Osteoblast (primary cell): ENCODE measurements around the gene XAGE3. TPM values are rescaled to one million over a fixed set of nuclear protein-coding genes. Genes with fewer than 3 reads are reported as not detected.
"Not testable (repeated sequence)": the region's sequence is repeated elsewhere in the genome, so short reads cannot be mapped to it uniquely, and the experiment has no call there.

Experiments
- DNase-seq: peaks from one replicate; pipeline ENCODE4 v3.0.0; 2011; ENCODE audit warnings: low spot score, mixed read lengths; ENCODE audit not compliant: insufficient read length; ENCODE audit errors: missing footprints
- H2AFZ ChIP-seq: 2 replicates; pipeline ENCODE4 v1.6.0; 2011; ENCODE audit warnings: mild to moderate bottlenecking, low read length
- H3K27ac ChIP-seq: 2 replicates; pipeline ENCODE4 v1.5.1; 2011; ENCODE audit warnings: mild to moderate bottlenecking, low read depth, low read length, moderate library complexity
- H3K27me3 ChIP-seq: 2 replicates; pipeline ENCODE4 v1.6.0; 2012; ENCODE audit warnings: mild to moderate bottlenecking, control low read depth, inconsistent platforms, low read length, moderate library complexity; ENCODE audit not compliant: insufficient read depth
- H3K36me3 ChIP-seq: 2 replicates; pipeline ENCODE4 v1.5.1; 2011; ENCODE audit warnings: mild to moderate bottlenecking, low read length, control low read depth, moderate library complexity; ENCODE audit not compliant: insufficient read depth
- H3K4me1 ChIP-seq: 2 replicates; pipeline ENCODE4 v1.5.1; 2011; ENCODE audit warnings: mild to moderate bottlenecking, low read length, control low read depth, moderate library complexity; ENCODE audit not compliant: insufficient read depth
- H3K4me2 ChIP-seq: 2 replicates; pipeline ENCODE4 v1.6.0; 2011; ENCODE audit warnings: mild to moderate bottlenecking, low read length; ENCODE audit not compliant: insufficient read depth
- H3K4me3 ChIP-seq: fragments of 200-600 bp; sonication (generic); 3 replicates; pipeline ENCODE4 v1.5.1; 2012; ENCODE audit warnings: mild to moderate bottlenecking, low read length, inconsistent platforms; ENCODE audit not compliant: insufficient read depth
- H3K79me2 ChIP-seq: 2 replicates; pipeline ENCODE4 v1.6.0; 2012; ENCODE audit warnings: mild to moderate bottlenecking, low read length, control low read depth, inconsistent platforms; ENCODE audit not compliant: insufficient read depth
- H3K9me3 ChIP-seq: 2 replicates; pipeline ENCODE4 v1.5.1; 2011; ENCODE audit warnings: low read depth, low read length, control low read depth
- H4K20me1 ChIP-seq: 2 replicates; pipeline ENCODE4 v1.6.0; 2012; ENCODE audit warnings: mild to moderate bottlenecking, low read length, control low read depth; ENCODE audit not compliant: insufficient read depth
- total RNA-seq: library from RNA; depleted of rRNA; stranded (reverse); fragments of >200 nt; gene quantifications from 2 replicates; pipeline ENCODE4 v1.2.3, GENCODE V29; 2012

The XAGE3 gene
- total RNA-seq, 1 donor, result not detected

- not testable (repeated sequence) for H3K27ac ChIP-seq, H3K4me3 ChIP-seq, H3K9me3 ChIP-seq, H3K27me3 ChIP-seq, H4K20me1 ChIP-seq, H3K79me2 ChIP-seq, H2AFZ ChIP-seq, H3K4me1 ChIP-seq, DNase-seq, H3K36me3 ChIP-seq, H3K4me2 ChIP-seq
These were observed 29.2 kb upstream of the XAGE3 start, which contains the start of gene FAM156B for GRCh38 chrX:52896855-52897709. Gene FAM156B, plus strand, starts transcription at chrX:52897330. Its CDS starts 9,896 bp downstream, at chrX:52907226.

GRCh38 chrX:52896438-52896837 is 28.6 kb upstream of the XAGE3 start:
- H3K4me2 ChIP-seq, H3K27ac ChIP-seq, H3K36me3 ChIP-seq, H3K27me3 ChIP-seq, H3K9me3 ChIP-seq, H3K79me2 ChIP-seq, H3K4me1 ChIP-seq, H2AFZ ChIP-seq, DNase-seq, H3K4me3 ChIP-seq, H4K20me1 ChIP-seq: not testable (repeated sequence)

GRCh38 chrX:52888090-52888489 is 20.2 kb upstream of the XAGE3 start:
- not testable (repeated sequence) for H3K27me3 ChIP-seq, H3K36me3 ChIP-seq, H3K79me2 ChIP-seq, H3K4me3 ChIP-seq, H2AFZ ChIP-seq, H3K9me3 ChIP-seq, H3K4me2 ChIP-seq, H3K4me1 ChIP-seq, DNase-seq, H4K20me1 ChIP-seq, H3K27ac ChIP-seq

GRCh38 chrX:52887459-52887858 is 19.6 kb upstream of the XAGE3 start:
- not testable (repeated sequence) for H3K4me1 ChIP-seq, H3K79me2 ChIP-seq, H3K9me3 ChIP-seq

GRCh38 chrX:52876386-52876785 is 8.5 kb upstream of the XAGE3 start:
- not testable (repeated sequence) for H3K27ac ChIP-seq, H3K36me3 ChIP-seq, H4K20me1 ChIP-seq, H2AFZ ChIP-seq, H3K4me3 ChIP-seq, H3K9me3 ChIP-seq, H3K4me1 ChIP-seq, DNase-seq, H3K79me2 ChIP-seq, H3K4me2 ChIP-seq, H3K27me3 ChIP-seq

More at GRCh38 chrX:52887459-52887858, 19.6 kb upstream of the XAGE3 start:
- not testable (repeated sequence) for H3K27me3 ChIP-seq, H3K4me3 ChIP-seq, H3K27ac ChIP-seq, H3K36me3 ChIP-seq, H2AFZ ChIP-seq, DNase-seq, H4K20me1 ChIP-seq, H3K4me2 ChIP-seq

GRCh38 chrX:52875436-52875835 is 7.6 kb upstream of the XAGE3 start:
- H2AFZ ChIP-seq, H3K27ac ChIP-seq, DNase-seq, H3K27me3 ChIP-seq, H3K4me3 ChIP-seq, H3K79me2 ChIP-seq, H3K9me3 ChIP-seq, H4K20me1 ChIP-seq, H3K4me1 ChIP-seq, H3K4me2 ChIP-seq, H3K36me3 ChIP-seq: not testable (repeated sequence)
